M059J (cell line): ENCODE measurements around the gene ITGAE. TPM values are rescaled to one million over a fixed set of nuclear protein-coding genes. Genes with fewer than 3 reads are reported as not detected.

Experiments
- DNase-seq: peaks from one replicate; pipeline ENCODE4 v3.0.0-alpha.2; 2012; ENCODE audit warnings: low read depth
- total RNA-seq: library from RNA; depleted of rRNA; stranded (reverse); fragments of >200 nt; shearing (Covaris generic); gene quantifications from 2 replicates; pipeline ENCODE4 v1.2.3, GENCODE V29; 2014

The ITGAE gene
- total RNA-seq, 1 experiment from 2014 or later = 38.2 TPM

DNA sequence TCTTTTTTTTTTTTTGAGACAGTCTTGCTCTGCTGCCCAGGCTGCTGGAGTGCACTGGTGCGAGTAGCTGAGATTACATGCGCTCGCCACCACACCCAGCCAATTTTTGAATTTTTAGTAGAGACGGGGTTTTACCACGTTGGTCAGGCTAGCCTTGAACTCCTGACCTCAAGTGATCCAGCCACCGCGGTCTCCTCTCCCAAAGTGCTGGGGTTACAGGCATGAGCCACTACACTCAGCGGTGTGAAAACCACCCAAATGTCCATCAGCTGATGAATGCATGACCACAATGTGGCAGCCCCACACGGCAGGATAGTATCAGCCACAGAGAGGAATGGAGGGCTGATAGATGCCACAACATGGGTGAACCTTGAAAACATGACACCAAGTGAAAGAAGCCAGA lies 107.2 kb downstream of the ITGAE start:
- DNase-seq = peak; percentile 37

DNA sequence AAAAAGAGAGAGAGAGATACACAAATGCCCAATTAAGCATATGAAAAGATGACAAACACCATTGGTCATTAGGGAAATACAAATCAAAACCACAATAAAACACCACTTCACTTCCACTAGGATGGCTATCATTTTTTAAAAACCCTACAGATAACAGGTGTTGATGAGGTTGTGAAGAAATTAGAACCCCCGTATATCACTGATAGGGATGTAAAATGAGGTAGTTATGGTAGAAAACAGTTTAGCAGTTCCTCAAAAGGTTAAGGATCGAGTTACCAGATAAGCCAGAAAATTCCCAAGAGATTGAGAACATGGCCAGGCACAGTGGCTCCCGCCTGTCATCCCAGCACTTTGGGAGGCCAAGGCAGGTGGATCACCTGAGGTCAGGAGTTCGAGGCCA lies 107.8 kb downstream of the ITGAE start:
- DNase-seq = no peak

DNA sequence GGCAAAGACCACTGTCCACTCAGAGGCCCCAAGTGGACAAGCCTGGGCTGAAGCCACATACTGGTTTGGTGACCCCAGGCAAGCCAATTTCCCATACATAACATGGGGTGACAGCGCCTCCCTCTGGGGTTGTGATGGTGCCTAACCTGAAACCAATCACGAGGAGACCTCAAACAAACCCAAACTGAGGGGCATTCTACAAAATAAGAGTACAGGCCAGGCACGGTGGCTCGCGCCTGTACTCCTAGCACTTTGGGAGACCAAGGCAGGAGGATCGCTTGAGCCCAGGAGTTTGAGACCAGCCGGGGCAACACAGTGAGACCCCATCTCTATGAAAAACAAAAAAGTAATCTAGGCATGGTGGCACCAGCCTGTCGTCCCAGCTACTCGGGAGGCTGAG lies 108.6 kb downstream of the ITGAE start:
- no peak for DNase-seq

- no peak for DNase-seq
Observed at GRCh38 chr17:3691617-3692067, 109.3 kb downstream of the ITGAE start.

DNA sequence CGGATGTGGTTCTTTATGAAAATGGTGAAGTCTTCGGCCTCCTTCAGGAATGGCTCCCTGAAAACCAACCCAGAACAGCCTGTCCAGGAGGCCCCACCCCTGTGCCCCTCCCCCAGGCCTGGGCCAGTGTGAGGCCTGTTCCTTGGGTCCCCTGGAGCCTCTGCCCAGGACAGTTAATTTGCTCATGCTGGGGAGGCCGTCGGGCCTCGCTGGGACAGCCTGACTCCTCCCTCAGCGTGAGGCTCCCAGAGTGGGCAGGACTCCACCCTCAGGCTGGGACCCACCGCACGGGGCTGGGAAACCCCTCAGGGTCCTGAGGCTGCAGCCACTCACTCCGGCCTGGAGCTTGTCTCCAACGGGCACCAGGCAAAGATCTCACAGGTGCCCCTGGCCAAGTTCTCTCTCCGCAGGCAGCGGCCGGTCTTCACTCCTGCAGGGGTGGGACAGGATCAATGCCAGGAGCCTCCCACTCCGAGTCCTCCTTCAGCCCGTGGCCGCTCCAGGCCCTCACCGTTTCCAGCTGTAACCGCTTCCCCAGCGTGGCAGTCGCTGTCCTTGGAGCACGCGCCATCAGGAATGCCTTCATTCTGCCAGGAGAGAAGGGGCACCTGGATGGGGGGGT lies 110.8 kb downstream of the ITGAE start:
- no peak for DNase-seq

GRCh38 chr17:3689262-3690093 lies 111.5 kb downstream of the ITGAE start:
- DNase-seq = no peak

GRCh38 chr17:3688852-3689261 lies 112.1 kb downstream of the ITGAE start:
- no peak for DNase-seq

DNA sequence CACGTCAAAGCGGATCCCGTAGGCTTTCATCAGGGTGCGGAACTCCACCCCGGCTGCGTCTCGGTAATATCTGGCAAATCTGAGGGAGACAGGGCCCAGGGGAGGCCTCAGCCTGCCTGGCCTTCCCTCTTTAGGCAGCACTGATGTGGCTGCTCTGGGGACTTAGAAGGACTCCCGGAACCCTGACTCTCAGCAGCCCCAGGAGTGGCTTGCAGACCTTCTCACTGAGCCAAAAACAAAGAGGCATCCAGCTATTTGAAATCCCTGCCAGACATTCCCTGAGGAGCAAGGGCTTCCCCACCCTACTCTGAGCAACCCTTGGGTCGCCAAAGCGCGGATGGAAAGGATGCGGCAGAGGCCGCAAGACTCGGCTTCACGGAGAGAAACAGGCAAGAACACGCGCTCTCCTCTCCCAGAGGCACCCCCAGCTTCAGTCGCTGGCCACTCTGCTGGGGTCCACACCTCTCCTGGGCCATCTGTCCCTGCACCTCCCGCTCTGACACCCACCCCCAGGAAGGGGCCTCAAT lies 112.9 kb downstream of the ITGAE start:
- DNase-seq = no peak

- no peak for DNase-seq
Observed at GRCh38 chr17:3685174-3685573, 115.8 kb downstream of the ITGAE start.

DNA sequence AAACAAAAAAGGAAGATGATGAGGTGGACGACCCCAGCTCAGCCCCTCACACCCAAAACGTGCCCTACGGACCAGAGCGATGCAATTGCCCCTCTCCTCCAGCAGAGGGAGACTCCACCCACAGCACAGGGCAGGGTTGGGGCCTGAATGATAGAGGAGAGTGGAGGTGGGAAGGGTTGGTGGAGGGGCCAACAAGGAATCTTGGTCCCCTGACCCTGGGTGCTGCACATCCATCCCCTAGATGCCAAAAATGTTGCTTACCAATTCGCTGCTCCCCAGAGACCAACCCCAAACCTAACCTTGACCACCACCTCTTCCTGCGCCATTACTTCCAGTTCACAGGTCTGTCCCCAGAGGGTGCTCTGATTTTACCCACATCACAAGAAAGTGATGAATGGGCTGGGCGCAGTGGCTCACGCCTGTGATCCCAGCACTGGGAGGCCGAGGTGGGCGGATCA lies 117.9 kb downstream of the ITGAE start:
- DNase-seq = no peak

- no peak for DNase-seq
Observed at GRCh38 chr17:3682033-3682432, 119.0 kb downstream of the ITGAE start.

GRCh38 chr17:3681565-3681964 lies 119.4 kb downstream of the ITGAE start:
- no peak for DNase-seq

- DNase-seq = no peak
Observed at GRCh38 chr17:3681057-3681456, 119.9 kb downstream of the ITGAE start.

GRCh38 chr17:3679531-3680126 lies 121.4 kb downstream of the ITGAE start:
- DNase-seq = no peak

DNA sequence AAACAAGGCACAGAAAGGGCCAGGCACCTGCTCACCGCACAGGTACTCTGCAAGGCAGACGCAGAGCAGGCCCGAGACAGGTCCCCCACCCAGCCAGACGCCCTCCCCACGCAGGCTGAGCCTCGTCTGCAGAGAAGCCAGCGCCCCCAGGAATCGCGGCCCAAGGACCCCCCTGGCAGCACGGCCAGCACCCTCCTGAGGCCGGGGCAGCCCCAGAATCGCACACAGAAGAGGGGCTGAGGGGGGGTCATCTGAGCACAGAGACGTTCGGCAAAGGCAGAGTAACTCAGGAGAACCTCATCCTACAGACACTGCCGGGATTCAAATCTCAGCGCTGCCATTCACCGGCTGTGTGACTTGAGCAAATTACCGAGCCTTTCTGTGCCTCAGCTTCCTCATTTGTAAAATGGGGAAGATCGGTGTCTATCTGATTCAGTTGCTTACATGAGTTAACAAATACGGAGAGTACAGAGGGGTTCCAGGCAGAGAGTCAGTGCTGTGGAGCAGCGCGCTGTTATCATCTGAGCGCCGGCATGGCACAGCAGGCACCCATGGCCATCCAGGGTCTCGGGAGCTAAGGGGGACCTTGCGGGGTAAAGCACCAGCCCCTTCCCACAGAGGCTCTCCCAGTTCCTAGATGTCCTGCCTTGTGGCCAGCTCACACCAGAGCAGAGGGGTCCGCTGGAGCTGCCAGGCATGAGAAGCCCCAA lies 122.0 kb downstream of the ITGAE start:
- DNase-seq = no peak

GRCh38 chr17:3678095-3678820 lies 122.7 kb downstream of the ITGAE start:
- DNase-seq = peak; percentile 58

GRCh38 chr17:3675886-3676285 lies 125.1 kb downstream of the ITGAE start:
- DNase-seq = no peak

DNA sequence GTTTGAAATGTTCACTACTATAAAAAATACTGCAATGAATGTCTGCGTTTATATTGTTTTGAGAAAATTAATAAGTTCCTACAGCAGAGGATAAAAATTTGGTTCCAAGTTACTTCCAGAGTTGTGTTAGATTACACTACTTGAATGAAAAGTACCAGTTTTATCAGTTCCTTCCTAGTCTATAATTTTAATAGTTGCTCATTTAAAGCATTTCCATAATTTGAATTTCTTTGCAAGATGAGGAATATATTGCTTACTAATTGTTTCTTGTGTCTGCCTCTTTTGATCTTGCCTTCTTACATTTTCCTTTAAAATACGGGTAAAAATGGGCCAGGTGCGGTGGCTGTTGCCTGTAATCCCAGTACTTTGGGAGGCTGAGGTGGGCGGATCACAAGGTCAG lies 128.4 kb downstream of the ITGAE start:
- DNase-seq = no peak

GRCh38 chr17:3669548-3669947 lies 131.4 kb downstream of the ITGAE start:
- no peak for DNase-seq

DNA sequence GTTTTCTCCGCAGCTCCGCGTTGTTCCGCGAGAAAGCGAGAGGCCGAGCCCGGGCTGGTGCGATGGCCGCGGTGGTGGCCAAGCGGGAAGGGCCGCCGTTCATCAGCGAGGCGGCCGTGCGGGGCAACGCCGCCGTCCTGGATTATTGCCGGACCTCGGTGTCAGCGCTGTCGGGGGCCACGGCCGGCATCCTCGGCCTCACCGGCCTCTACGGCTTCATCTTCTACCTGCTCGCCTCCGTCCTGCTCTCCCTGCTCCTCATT lies 132.0 kb downstream of the ITGAE start:
- DNase-seq = no peak

GRCh38 chr17:3668279-3669084 lies 132.5 kb downstream of the ITGAE start, which contains the start of the genes EMC6 and TAX1BP3:
Gene EMC6 (plus strand): TSS chr17:3668812. CDS start chr17:3669147, 335 bp downstream.
Gene TAX1BP3 (minus strand): TSS chr17:3668578. CDS start chr17:3668526, 52 bp downstream.
- peak; percentile 96 for DNase-seq
